ENCODE data around the gene PRKCE.
A peak's percentile ranks its signal among the peaks of the same experiment; 100 is the strongest.
"Not testable (repeated sequence)": the region's sequence is repeated elsewhere in the genome, so short reads cannot be mapped to it uniquely, and the experiment has no call there.

PRKCE gene

GRCh38 chr2:45705233-45705632 is 53.8 kb downstream of the PRKCE start:
- no peak for DNase-seq

GRCh38 chr2:45706033-45706432 is 54.6 kb downstream of the PRKCE start:
- no peak for DNase-seq

DNA sequence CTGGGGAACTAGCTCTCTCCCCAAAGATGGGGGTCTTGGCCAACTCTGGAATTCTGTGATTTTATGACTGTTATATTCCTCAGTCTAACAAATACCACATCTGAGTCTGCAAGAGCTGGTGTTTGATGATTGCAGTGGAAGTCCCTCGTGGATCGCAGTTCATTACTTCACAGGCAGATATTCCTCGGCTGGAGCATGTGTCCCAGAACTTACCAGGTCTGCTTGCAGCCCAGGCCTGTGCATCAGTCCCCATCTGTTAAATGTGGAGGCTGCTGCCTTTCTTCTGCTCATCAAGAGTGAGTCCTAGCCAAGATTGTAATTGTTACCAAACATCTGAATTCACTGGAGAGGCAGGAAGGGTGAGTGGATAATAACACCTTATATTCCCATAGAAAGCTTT is 55.5 kb downstream of the PRKCE start:
- DNase-seq = no peak

DNA sequence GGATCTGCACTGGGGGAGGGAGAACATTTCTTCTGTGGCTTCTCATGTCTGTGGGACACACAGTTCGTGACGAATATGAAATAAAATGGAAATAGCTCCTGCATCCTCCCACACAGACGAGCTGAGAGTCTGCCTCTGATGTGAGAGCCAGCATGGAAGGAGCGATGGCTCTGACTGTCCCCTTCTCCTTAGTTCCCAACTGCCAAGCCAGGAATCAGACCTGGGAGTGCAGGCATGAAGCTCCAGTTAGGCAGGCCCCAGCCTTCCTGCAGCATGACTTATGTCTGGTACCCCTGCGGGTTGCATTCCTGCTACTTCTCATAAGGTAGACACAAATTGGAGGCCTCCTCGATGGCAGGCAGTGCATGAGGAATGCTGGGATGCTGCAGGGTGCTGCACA is 56.2 kb downstream of the PRKCE start:
- DNase-seq = no peak

- no peak for DNase-seq
Observed at GRCh38 chr2:45708501-45708900, 57.0 kb downstream of the PRKCE start.

GRCh38 chr2:45709137-45709536 is 57.7 kb downstream of the PRKCE start:
- DNase-seq = no peak

DNA sequence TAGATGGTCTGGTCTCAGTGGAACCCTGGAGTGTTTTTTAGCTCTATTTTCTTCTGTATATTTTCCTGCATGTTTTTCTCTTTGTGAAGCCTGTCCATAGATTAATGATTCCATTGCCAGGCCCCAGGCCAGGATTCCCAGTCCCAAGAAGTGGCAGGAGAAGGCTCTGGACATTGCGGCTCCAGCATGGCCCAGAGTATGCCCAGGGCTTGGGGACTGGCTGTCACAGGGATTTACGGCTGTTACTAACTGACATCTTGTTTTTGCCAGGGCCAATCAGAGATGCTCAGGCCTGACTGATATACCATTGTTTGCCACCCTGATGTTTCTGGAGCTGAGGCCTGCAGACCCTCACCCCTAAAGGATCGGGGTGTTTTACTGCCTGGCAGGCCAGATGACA is 59.0 kb downstream of the PRKCE start:
- no peak for DNase-seq

DNA sequence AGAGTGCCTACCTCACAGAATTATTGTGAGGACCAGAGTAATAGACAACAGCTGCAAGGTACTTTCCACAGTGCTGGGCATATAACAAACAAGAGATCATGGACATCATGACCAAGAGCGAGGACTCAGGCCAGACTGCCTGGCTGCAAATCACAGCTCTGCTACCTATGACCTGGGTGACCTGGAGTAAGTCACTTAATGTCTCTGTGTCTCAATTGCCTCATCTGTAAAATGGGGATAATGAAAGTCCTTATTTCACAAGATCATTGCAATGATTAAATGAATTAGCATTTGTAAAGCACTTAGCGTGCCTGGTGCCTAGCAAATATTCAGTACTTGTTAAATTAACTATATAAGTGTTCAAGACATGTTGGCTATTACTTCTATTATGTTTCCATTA is 59.7 kb downstream of the PRKCE start:
- no peak for DNase-seq

- DNase-seq = no peak
Observed at GRCh38 chr2:45712570-45712969, 61.1 kb downstream of the PRKCE start.

- DNase-seq = no peak
Observed at GRCh38 chr2:45713136-45713535, 61.7 kb downstream of the PRKCE start.

DNA sequence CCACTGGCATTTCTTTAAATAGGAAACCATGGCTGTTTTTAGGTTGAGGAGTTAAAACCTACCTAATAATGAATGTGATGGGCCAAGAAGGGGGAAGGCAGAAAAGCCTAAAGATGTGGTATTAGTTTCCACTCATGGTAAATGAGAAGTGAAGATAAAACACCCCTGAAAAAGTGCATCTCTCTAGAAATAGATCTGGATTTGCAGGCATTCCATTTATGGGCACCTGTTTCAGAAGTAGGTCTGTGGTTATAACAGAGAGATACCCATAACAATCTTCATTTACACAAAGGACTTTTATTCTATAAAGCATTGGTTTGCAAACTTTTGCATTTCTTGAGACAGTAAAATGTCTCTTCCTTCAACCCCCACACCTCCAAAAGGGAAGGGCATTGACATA is 62.1 kb downstream of the PRKCE start:
- no peak for DNase-seq

- DNase-seq = no peak
Observed at GRCh38 chr2:45714679-45715078, 63.2 kb downstream of the PRKCE start.

DNA sequence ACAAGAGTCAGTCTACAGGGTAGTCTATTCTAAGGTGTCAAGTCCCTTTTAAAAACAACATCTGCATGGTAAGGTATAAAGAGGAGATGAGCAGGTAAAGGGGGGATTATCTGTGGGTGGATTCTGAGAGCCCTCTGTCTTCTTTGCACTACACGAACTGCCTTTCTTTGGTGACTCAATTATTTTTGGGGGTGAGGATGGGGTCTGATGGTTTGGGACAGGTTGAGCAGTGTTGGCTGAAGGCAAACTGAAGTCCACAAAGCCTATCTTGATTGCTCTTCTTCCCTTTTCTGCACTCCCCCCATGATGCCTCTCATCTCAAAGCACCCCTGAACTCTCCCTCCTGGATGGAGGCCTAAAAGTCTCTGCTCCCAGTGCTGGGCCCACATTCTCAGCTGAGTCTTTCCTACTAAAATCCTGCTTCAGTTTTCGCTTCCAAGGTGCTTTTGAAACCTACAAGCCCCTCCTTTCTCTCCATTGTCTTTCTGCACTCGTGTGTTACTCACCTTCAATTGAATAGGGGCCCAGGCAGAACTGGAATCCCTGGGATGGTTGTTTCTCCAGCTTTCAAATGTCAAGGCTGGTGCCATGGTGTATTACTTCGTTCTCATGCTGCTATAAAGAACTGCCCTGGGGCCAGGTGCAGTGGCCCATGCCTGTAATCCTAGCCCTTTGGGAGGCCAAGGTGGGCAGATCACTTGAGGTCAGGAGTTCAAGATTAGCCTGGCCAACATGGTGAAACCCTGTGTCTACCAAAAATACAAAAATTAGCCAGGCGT is 64.3 kb downstream of the PRKCE start:
- DNase-seq = no peak

GRCh38 chr2:45716432-45716831 is 65.0 kb downstream of the PRKCE start:
- not testable (repeated sequence) for DNase-seq

- no peak for DNase-seq
Observed at GRCh38 chr2:45716915-45717314, 65.4 kb downstream of the PRKCE start.

GRCh38 chr2:45720210-45720609 is 68.7 kb downstream of the PRKCE start:
- no peak for DNase-seq

- DNase-seq = no peak
Observed at GRCh38 chr2:45721150-45721549, 69.7 kb downstream of the PRKCE start.

- no peak for DNase-seq
Observed at GRCh38 chr2:45722477-45722876, 71.0 kb downstream of the PRKCE start.

DNA sequence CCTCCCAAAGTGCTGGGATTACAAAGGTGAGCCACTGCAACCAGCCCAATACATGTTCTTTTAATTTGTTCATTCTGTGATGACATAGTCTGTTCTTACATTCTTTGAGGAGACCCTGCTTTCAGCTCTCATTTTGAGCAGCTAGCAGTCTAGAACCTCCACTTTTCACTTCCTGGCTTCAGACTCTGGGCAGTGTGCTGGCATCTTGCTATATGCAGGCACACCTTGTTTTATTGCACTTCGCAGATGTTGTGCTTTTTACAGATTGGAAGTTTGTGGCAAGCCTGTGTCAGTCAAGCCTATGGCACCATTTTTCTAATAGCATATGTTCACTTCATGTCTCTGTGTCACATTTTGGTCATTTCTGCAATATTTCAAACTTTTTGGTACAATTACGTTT is 72.4 kb downstream of the PRKCE start:
- no peak for DNase-seq

GRCh38 chr2:45724335-45724734 is 72.9 kb downstream of the PRKCE start:
- DNase-seq = no peak

- DNase-seq = no peak
Observed at GRCh38 chr2:45725731-45726130, 74.3 kb downstream of the PRKCE start.

- DNase-seq = no peak
Observed at GRCh38 chr2:45726188-45726587, 74.7 kb downstream of the PRKCE start.

- no peak for DNase-seq
Observed at GRCh38 chr2:45728458-45728942, 77.0 kb downstream of the PRKCE start.

GRCh38 chr2:45729753-45730512 is 78.5 kb downstream of the PRKCE start:
- peak; percentile 13 for DNase-seq
